ENCODE data around the gene NUDT15. TPM values are rescaled to one million over a fixed set of nuclear protein-coding genes. Genes with fewer than 3 reads are reported as not detected.

NUDT15 gene
- polyA plus RNA-seq, 1 experiment, result 17.1 TPM

GRCh38 chr13:48093588-48093987 is 56.1 kb downstream of the NUDT15 start:
- ChIA-PET POLR2A (no interaction called here), CTCF (interaction anchor here (1.2 to 2.6 kb wide), 4 partner anchors 8 to 56 kb away, joined by 4 to 20 read pairs (median 7); partner anchors contain the start of gene NUDT15)
- Histone ChIP-seq H3K9me3 (ENCODE audit: control insufficient read depth, insufficient read depth, low read length) (peaks cover 3% of the 10 kb centered on the region; the same call in 1 of the 2 replicates), H3K27me3 (ENCODE audit: control insufficient read depth, insufficient read depth, low read length) (no peaks in the 10 kb centered on the region), H3K27ac (ENCODE audit: low read depth, low read length) (no peak overlapping the region), H3K4me3 (ENCODE audit: low read depth, low read length) (peak overlapping the region; percentile 88)
- no peak for DNase-seq (ENCODE audit: low read depth, low spot score)
- TF ChIP-seq, protein P1, sequence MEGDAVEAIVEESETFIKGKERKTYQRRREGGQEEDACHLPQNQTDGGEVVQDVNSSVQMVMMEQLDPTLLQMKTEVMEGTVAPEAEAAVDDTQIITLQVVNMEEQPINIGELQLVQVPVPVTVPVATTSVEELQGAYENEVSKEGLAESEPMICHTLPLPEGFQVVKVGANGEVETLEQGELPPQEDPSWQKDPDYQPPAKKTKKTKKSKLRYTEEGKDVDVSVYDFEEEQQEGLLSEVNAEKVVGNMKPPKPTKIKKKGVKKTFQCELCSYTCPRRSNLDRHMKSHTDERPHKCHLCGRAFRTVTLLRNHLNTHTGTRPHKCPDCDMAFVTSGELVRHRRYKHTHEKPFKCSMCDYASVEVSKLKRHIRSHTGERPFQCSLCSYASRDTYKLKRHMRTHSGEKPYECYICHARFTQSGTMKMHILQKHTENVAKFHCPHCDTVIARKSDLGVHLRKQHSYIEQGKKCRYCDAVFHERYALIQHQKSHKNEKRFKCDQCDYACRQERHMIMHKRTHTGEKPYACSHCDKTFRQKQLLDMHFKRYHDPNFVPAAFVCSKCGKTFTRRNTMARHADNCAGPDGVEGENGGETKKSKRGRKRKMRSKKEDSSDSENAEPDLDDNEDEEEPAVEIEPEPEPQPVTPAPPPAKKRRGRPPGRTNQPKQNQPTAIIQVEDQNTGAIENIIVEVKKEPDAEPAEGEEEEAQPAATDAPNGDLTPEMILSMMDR (IDR thresholded peaks at IDR 0.05; ENCODE audit: low read depth, low read length), result no peak

DNA sequence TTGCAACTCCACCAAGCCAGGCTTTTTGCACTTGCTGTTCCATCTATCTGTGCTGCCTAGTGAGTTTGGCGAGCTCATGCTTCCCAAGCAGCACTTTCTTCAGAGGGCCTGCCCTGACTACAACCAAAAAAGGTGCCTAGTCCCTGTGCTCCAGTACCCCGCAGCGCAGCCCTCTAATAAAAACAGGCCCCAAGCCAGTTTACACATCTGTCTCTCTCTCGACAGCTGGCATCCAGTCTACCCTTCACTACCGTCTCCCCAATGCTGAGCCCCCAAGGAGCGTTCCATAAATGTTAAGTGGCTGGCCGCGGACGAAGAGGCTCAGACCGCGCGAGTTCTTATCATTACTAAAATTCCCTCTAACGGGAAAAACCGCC is 56.9 kb downstream of the NUDT15 start:
- H3K9me3 ChIP-seq (ENCODE audit: control insufficient read depth, insufficient read depth, low read length), result peaks cover 3% of the 10 kb centered on the region; the same call in 1 of the 2 replicates
- POLR2A ChIA-PET, result interaction anchor here (0.7 to 1.6 kb wide), 4 partner anchors 57 to 506 kb away, joined by 3 to 5 read pairs (median 3); partner anchors contain the start of genes ITM2B and NUDT15
- CTCF ChIA-PET, result interaction anchor here (0.5 to 2.6 kb wide), 19 partner anchors 9 to 1263 kb away, joined by 3 to 20 read pairs (median 4); partner anchors contain the start of gene NUDT15
- H3K4me3 ChIP-seq (ENCODE audit: low read depth, low read length), result peak overlapping the region; percentile 88
- TF ChIP-seq, protein P1 (IDR thresholded peaks at IDR 0.05; ENCODE audit: low read depth, low read length), result no peak
- no peak for DNase-seq (ENCODE audit: low read depth, low spot score)
- H3K27me3 ChIP-seq (ENCODE audit: control insufficient read depth, insufficient read depth, low read length), result no peaks in the 10 kb centered on the region
- peak overlapping the region; percentile 69 for H3K27ac ChIP-seq (ENCODE audit: low read depth, low read length)

DNA sequence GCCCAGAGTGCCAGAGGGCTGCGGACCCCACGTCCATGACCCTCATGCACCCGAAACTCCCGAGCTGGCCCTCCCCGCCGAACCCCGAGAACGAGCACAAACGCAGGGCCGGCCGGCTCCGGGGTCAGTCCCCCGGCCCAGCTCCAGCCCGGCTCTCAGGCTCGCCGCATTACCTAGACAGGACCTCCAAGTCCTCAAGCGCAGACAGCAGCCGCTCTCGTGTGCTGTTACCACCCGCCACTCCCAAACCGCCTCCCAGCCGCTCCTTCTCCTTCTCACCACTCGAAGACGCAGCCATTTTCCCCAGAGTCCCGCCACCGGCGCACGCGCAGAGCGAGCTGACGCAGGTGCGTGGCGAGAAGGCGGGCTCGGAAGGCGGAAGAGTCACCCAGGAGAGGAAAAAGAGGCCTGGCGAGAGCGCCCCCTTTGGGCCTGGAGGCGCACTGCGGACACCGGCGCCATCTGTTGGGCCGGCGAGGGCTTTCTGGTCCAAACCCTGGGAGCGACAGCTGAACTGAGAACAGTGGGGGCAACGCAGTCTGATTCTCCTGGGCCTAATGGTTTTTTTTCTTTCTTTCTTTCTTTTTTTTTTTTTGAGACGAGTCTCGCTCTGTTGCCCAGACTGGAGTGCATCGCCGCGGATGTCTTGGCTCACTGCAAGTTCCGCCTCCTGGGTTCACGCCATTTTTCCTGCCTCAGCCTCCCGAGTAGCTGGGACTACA is 57.4 kb downstream of the NUDT15 start, which contains the start of gene MED4:
TSS of gene MED4 (minus strand) at position 324 of the 722 bp plus-strand sequence. CDS start at position 298, 26 bp downstream.
- H3K27ac ChIP-seq (ENCODE audit: low read depth, low read length), result peak within 1 kb of the TSS; percentile 69
- DNase-seq (ENCODE audit: low read depth, low spot score), result peak; percentile 85
- POLR2A ChIA-PET, result interaction anchor here (0.6 to 1.6 kb wide), 5 partner anchors 8 to 505 kb away, joined by 3 to 5 read pairs (median 3); partner anchors contain the start of genes ITM2B and NUDT15
- H3K4me3 ChIP-seq (ENCODE audit: low read depth, low read length), result peak within 1 kb of the TSS; percentile 88
- TF ChIP-seq, protein P1 (IDR thresholded peaks at IDR 0.05; ENCODE audit: low read depth, low read length), result peak; percentile 100
- no peaks in the 10 kb centered on the region for H3K27me3 ChIP-seq (ENCODE audit: control insufficient read depth, insufficient read depth, low read length)
- H3K9me3 ChIP-seq (ENCODE audit: control insufficient read depth, insufficient read depth, low read length), result peaks cover 3% of the 10 kb centered on the region; the same call in 1 of the 2 replicates
- CTCF ChIA-PET, result interaction anchor here (0.5 to 2.6 kb wide), 31 partner anchors 9 to 1264 kb away, joined by 3 to 20 read pairs (median 3); partner anchors contain the start of gene NUDT15

DNA sequence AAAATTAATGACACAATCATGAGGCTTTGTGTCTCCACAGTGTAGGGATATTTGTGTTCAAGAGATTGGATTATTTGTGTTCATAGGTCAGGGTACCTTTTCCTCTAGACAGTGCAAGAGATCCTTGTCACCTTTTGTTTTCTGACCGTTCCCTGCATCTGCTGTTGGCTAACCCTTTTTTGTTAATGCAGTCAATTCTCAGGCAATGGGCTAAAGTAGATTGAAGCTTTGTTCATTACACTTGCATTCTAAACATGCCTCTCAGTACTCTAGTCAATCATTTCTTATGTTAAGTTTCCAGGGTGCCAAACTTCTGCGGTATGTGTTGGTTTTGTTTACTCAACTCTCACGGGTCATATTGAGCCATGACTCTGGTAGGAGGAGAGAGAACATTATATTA is 59.1 kb downstream of the NUDT15 start:
- H3K27me3 ChIP-seq (ENCODE audit: control insufficient read depth, insufficient read depth, low read length), result no peaks in the 10 kb centered on the region
- no peak overlapping the region for H3K27ac ChIP-seq (ENCODE audit: low read depth, low read length)
- POLR2A ChIA-PET, result no interaction called here
- H3K9me3 ChIP-seq (ENCODE audit: control insufficient read depth, insufficient read depth, low read length), result peaks cover 3% of the 10 kb centered on the region; the same call in 1 of the 2 replicates
- TF ChIP-seq, protein P1 (IDR thresholded peaks at IDR 0.05; ENCODE audit: low read depth, low read length), result no peak
- no peak for DNase-seq (ENCODE audit: low read depth, low spot score)
- no peak overlapping the region for H3K4me3 ChIP-seq (ENCODE audit: low read depth, low read length)
- CTCF ChIA-PET, result no interaction called here

Other genes with a start within 250 kb of the NUDT15 start
- gene SUCLA2, start 36.5 kb upstream of the NUDT15 start, polyA plus RNA-seq (2011; rRNA removed), result 50.7 and 63.5 TPM in 2 replicates
- 47.2 and 54.1 TPM in 2 replicates for gene MED4, start 57.4 kb downstream of the NUDT15 start, polyA plus RNA-seq (2011; rRNA removed)
- gene ITM2B, start 195.5 kb downstream of the NUDT15 start, polyA plus RNA-seq (2011; rRNA removed), result 341 and 417 TPM in 2 replicates

Data from AG04450 (cell line).